ENCODE results near the gene CDK19. TPM values are rescaled to one million over a fixed set of nuclear protein-coding genes. Genes with fewer than 3 reads are reported as not detected.
A peak's percentile ranks its signal among the peaks of the same experiment; 100 is the strongest.

CDK19 gene
- polyA plus RNA-seq, 1 donor from 2014 or later: 4.0 TPM

GRCh38 chr6:110629153-110629552 is 186.1 kb downstream of the CDK19 start:
- no peaks in the 10 kb centered on the region for H3K9me3 Mint-ChIP-seq
- peak overlapping the region in 1 of 4 donors; percentile 78 for H3K4me3 Mint-ChIP-seq
- H3K36me3 Mint-ChIP-seq: no peaks in the 10 kb centered on the region
- H3K4me1 Mint-ChIP-seq: no peaks in the 10 kb centered on the region
- H3K27me3 Mint-ChIP-seq: no peaks in the 10 kb centered on the region
- H3K27ac Mint-ChIP-seq: peak overlapping the region in 1 of 3 donors; percentile 71

DNA sequence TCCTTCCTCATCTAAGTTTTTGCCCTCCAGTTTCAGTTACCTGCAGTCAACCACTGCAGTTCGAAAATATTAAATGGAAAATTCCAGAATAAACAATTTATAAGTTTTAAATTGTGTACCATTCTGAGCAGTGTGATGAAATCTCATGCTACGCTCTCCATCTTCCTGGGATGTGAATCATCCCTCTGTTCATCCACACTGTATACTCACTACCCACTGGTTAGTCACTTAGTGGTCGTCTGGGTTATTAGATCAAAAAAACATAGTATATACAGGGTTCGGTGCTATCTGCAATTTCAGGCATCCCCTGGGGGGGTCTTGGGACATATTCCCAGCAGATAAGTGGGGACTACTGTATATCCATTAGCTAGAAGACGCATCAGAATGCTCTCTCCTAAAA is 186.9 kb downstream of the CDK19 start:
- no peak overlapping the region for H3K4me3 Mint-ChIP-seq
- H3K36me3 Mint-ChIP-seq: no peaks in the 10 kb centered on the region
- no peaks in the 10 kb centered on the region for H3K4me1 Mint-ChIP-seq
- no peaks in the 10 kb centered on the region for H3K27me3 Mint-ChIP-seq
- no peaks in the 10 kb centered on the region for H3K9me3 Mint-ChIP-seq
- H3K27ac Mint-ChIP-seq: no peak overlapping the region

GRCh38 chr6:110626442-110626841 is 188.8 kb downstream of the CDK19 start:
- no peaks in the 10 kb centered on the region for H3K9me3 Mint-ChIP-seq
- no peaks in the 10 kb centered on the region for H3K36me3 Mint-ChIP-seq
- H3K27me3 Mint-ChIP-seq: no peaks in the 10 kb centered on the region
- no peak overlapping the region for H3K27ac Mint-ChIP-seq
- no peak overlapping the region for H3K4me3 Mint-ChIP-seq
- no peaks in the 10 kb centered on the region for H3K4me1 Mint-ChIP-seq

- Mint-ChIP-seq H3K27ac (no peak overlapping the region), H3K36me3 (no peaks in the 10 kb centered on the region), H3K4me3 (no peak overlapping the region), H3K27me3 (no peaks in the 10 kb centered on the region), H3K9me3 (no peaks in the 10 kb centered on the region), H3K4me1 (no peaks in the 10 kb centered on the region)
Measured at GRCh38 chr6:110625883-110626282, 189.4 kb downstream of the CDK19 start.

- Mint-ChIP-seq H3K4me1 (peaks cover under 1 to 3% (median 3%) of the 10 kb centered on the region in 3 donors), H3K9me3 (no peaks in the 10 kb centered on the region), H3K4me3 (no peak overlapping the region), H3K27ac (no peak overlapping the region), H3K27me3 (no peaks in the 10 kb centered on the region), H3K36me3 (peaks cover 8% of the 10 kb centered on the region)
Measured at GRCh38 chr6:110622912-110623578, 192.2 kb downstream of the CDK19 start.

DNA sequence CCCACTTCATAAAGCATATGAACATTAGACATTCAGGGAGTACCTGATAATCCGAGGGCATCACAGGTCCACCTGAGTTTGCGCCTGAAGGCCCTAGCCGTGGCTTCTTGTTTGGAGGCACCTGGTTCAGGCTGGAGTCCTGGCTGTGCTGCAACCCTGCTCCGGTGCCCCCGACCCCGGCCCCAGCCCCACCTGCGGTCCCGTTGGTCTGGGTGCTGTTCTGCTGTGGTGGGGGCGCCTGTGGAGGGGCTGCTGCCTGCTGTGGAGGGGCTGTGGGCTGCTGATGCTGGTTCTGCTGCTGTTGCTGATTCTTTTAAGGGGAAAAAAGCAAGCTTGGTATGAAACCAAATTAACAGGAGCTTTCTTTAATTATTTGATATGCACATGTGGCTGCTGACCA is 194.2 kb downstream of the CDK19 start:
- H3K4me1 Mint-ChIP-seq: peaks cover 8 to 11% (median 10%) of the 10 kb centered on the region in 3 donors
- H3K9me3 Mint-ChIP-seq: no peaks in the 10 kb centered on the region
- no peak overlapping the region for H3K4me3 Mint-ChIP-seq
- no peaks in the 10 kb centered on the region for H3K27me3 Mint-ChIP-seq
- no peak overlapping the region for H3K27ac Mint-ChIP-seq
- peaks cover 12% of the 10 kb centered on the region for H3K36me3 Mint-ChIP-seq

DNA sequence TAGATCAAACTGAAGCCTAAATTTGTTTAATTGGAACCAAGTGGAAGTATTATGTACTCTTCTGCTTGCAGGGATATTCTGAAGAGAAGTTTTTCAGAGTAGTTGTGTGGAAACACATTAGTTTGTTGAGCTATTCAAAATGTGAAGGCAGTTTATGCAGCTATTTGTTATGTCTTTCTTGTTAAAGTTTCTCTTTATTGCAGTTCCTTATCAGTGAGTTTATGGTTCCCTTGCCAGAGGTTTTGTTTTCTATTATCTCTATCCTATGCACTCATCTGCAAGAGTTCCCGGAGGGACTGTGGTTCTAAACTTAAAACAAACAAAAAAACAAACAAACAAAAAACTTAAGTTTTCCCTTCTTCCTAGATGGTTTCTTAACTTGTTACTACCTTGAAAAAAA is 195.2 kb downstream of the CDK19 start:
- no peak overlapping the region for H3K4me3 Mint-ChIP-seq
- H3K9me3 Mint-ChIP-seq: no peaks in the 10 kb centered on the region
- H3K27ac Mint-ChIP-seq: no peak overlapping the region
- H3K4me1 Mint-ChIP-seq: peaks cover 8 to 11% (median 10%) of the 10 kb centered on the region in 3 donors
- no peaks in the 10 kb centered on the region for H3K27me3 Mint-ChIP-seq
- peaks cover 12% of the 10 kb centered on the region for H3K36me3 Mint-ChIP-seq

GRCh38 chr6:110619275-110619908 is 195.9 kb downstream of the CDK19 start:
- Mint-ChIP-seq H3K27ac (no peak overlapping the region), H3K36me3 (peaks cover 14% of the 10 kb centered on the region), H3K9me3 (no peaks in the 10 kb centered on the region), H3K4me3 (peak overlapping the region in 1 of 4 donors; percentile 68), H3K27me3 (no peaks in the 10 kb centered on the region), H3K4me1 (peaks cover 8 to 11% (median 10%) of the 10 kb centered on the region in 3 donors)

- peaks cover 15% of the 10 kb centered on the region for H3K36me3 Mint-ChIP-seq
- peak overlapping the region in 2 of 4 donors; percentile 31 to 79 for H3K4me3 Mint-ChIP-seq
- H3K9me3 Mint-ChIP-seq: no peaks in the 10 kb centered on the region
- H3K4me1 Mint-ChIP-seq: peaks cover 8 to 11% (median 10%) of the 10 kb centered on the region in 3 donors
- H3K27me3 Mint-ChIP-seq: no peaks in the 10 kb centered on the region
- no peak overlapping the region for H3K27ac Mint-ChIP-seq
Measured at GRCh38 chr6:110618591-110619267, 196.5 kb downstream of the CDK19 start.

GRCh38 chr6:110617057-110617456 is 198.2 kb downstream of the CDK19 start:
- peak overlapping the region in 1 of 3 donors; percentile 1 for H3K27ac Mint-ChIP-seq
- peaks cover 17% of the 10 kb centered on the region for H3K36me3 Mint-ChIP-seq
- H3K27me3 Mint-ChIP-seq: no peaks in the 10 kb centered on the region
- H3K9me3 Mint-ChIP-seq: no peaks in the 10 kb centered on the region
- H3K4me1 Mint-ChIP-seq: peaks cover 8 to 11% (median 10%) of the 10 kb centered on the region in 3 donors
- no peak overlapping the region for H3K4me3 Mint-ChIP-seq

- H3K27ac Mint-ChIP-seq: no peak overlapping the region
- no peaks in the 10 kb centered on the region for H3K9me3 Mint-ChIP-seq
- peaks cover 16% of the 10 kb centered on the region for H3K36me3 Mint-ChIP-seq
- H3K27me3 Mint-ChIP-seq: no peaks in the 10 kb centered on the region
- H3K4me1 Mint-ChIP-seq: peaks cover 8 to 11% (median 10%) of the 10 kb centered on the region in 3 donors
- H3K4me3 Mint-ChIP-seq: no peak overlapping the region
Measured at GRCh38 chr6:110615722-110616121, 199.5 kb downstream of the CDK19 start.

GRCh38 chr6:110614586-110614985 is 200.7 kb downstream of the CDK19 start:
- Mint-ChIP-seq H3K4me1 (peaks cover 8 to 11% (median 10%) of the 10 kb centered on the region in 3 donors), H3K27me3 (no peaks in the 10 kb centered on the region), H3K4me3 (no peak overlapping the region), H3K9me3 (no peaks in the 10 kb centered on the region), H3K27ac (no peak overlapping the region), H3K36me3 (peaks cover 13% of the 10 kb centered on the region)

GRCh38 chr6:110614106-110614505 is 201.2 kb downstream of the CDK19 start:
- H3K4me3 Mint-ChIP-seq: no peak overlapping the region
- peaks cover 8 to 11% (median 9%) of the 10 kb centered on the region in 3 donors for H3K4me1 Mint-ChIP-seq
- H3K9me3 Mint-ChIP-seq: no peaks in the 10 kb centered on the region
- no peaks in the 10 kb centered on the region for H3K27me3 Mint-ChIP-seq
- no peak overlapping the region for H3K27ac Mint-ChIP-seq
- peaks cover 16% of the 10 kb centered on the region for H3K36me3 Mint-ChIP-seq

DNA sequence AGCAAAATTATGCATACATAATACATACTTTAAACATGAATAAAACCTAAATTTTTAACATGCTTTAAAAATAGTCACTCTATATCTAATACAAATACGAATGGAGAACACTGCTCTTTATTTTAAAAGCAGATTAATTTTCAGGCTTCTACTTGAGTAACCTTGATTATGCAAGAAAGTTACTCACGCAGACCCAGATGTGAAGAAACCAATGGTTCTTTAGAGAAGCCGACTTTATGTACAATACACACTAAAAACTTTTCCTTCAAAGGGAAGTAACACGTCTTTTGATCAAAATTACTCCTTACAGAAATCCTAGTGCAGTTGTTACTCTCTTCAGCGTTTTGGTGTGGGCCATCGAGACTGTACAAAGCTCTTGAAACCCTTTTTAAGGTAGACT is 201.9 kb downstream of the CDK19 start:
- H3K27ac Mint-ChIP-seq: no peak overlapping the region
- H3K4me1 Mint-ChIP-seq: peaks cover 6 to 11% (median 7%) of the 10 kb centered on the region in 3 donors
- H3K36me3 Mint-ChIP-seq: peaks cover 11% of the 10 kb centered on the region
- no peaks in the 10 kb centered on the region for H3K9me3 Mint-ChIP-seq
- no peak overlapping the region for H3K4me3 Mint-ChIP-seq
- no peaks in the 10 kb centered on the region for H3K27me3 Mint-ChIP-seq

DNA sequence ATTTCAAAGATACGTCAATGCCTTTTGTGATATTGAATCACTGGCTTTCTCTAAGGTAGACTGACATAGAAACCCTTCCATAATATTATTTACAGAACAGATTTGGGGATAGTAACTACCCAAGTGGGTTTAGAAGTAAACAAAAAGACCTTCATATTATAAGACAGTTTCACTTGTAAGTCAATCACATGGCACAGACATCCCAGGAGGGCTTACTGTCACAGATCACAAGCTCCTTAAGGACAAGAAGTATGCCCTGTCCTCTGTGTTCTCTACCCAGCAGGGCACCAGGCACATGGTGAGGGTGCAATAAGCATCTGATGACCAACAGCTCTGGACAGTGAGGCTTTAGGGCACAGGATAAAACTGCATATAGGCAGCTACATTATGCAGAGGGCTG is 203.0 kb downstream of the CDK19 start:
- Mint-ChIP-seq H3K4me3 (no peak overlapping the region), H3K9me3 (no peaks in the 10 kb centered on the region), H3K27ac (peak overlapping the region in 1 of 3 donors; percentile 16), H3K36me3 (peaks cover 11% of the 10 kb centered on the region), H3K27me3 (no peaks in the 10 kb centered on the region), H3K4me1 (peaks cover 4 to 6% (median 5%) of the 10 kb centered on the region in 3 donors)
